NCI-H524 (cell line): Measurements from ENCODE around the gene PPP1R9B.

Source experiments
- DNase-seq, 2 experiments: peaks; one replicate each; lab custom pipeline; 2025; lab: John Stamatoyannopoulos, UW

Gene PPP1R9B

DNA sequence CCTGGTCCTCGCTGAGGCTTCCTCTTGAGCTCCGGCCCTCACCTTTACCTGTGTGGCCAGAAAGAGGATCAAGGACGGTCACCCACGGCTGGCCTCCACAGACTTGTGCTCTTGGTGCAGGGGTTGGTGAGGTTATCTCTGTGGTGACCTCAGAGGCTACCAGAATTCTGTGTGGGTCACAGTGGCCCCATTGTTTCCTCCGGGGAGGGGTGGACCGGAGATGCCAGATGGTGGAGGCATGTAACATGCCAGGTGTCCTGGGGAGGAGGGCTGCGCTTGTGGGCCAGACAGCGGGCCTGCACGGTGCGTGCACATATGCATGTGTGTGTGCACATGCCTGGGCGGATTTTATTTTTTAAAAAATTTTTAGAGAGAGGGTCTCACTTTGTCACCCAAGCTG, 21.7 kb upstream of the PPP1R9B start:
- DNase-seq, result peak in 1 of 2 experiments; percentile 44

- no peak for DNase-seq
Observed at GRCh38 chr17:50171371-50172071, 21.0 kb upstream of the PPP1R9B start.

GRCh38 chr17:50170662-50171370, 20.3 kb upstream of the PPP1R9B start:
- no peak for DNase-seq

- no peak for DNase-seq
Observed at GRCh38 chr17:50169881-50170459, 19.5 kb upstream of the PPP1R9B start.

- peak; percentile 34 to 75 for DNase-seq
Observed at GRCh38 chr17:50169121-50169764, 18.8 kb upstream of the PPP1R9B start.

DNA sequence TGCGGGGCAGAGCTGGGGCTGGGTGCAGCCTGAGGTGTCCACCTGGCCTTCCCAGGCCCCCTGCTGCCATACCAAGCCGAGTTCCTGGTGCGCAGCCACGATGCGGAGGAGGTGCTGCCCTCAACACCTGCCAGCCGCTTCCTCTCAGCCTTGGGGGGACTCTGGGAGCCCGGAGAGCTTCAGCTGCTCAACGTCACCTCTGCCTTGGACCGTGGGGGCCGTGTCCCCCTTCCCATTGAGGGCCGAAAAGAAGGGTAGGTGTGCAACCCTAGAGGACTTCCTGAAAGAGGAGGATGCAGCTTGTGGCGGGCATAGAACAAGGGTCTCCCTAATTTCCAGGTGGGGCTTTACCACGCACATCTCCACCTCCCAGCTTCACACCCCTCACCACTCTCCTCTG, 17.8 kb upstream of the PPP1R9B start:
- no peak for DNase-seq

DNA sequence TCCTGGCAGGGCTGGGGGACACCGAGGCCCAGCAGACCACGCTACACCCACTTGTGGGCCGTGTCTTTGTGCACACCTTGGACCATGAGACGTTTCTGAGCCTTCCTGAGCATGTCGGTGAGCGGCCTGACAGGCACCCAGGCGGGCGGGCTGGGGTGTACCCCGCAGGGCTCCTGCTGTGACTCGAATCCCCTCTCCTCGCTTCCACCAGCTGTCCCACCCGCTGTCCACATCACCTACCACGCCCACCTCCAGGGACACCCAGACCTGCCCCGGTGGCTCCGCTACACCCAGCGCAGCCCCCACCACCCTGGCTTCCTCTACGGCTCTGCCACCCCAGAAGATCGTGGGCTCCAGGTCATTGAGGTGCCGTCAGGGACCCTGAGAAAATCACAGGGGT, 16.9 kb upstream of the PPP1R9B start:
- no peak for DNase-seq

DNA sequence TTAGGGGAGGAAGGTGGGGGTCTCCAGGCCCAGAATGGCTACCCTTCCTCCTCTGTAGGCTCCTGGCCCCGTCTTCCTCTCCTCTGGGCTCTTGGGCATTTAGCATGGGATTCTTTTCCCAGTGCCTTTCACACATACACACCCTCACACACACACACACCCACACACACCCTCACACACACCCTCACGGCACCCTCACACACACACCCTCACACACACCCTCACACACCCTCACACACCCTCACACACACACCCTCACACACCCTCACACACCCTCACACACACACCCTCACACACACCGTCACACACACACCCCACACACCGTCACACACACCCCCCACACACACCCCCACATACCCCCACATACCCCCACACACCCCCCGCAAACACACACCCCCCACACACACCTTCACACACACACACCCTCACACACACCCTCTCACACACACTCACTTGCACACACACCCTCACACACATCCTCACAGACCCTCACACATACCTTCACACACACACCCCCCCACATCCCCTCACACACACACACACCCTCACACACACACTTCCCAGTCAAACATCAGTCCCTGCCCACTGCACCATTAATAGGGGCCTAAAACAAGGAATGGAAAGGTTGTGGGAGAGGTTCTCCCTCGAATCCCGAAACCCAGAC, 16.2 kb upstream of the PPP1R9B start:
- no peak for DNase-seq

DNA sequence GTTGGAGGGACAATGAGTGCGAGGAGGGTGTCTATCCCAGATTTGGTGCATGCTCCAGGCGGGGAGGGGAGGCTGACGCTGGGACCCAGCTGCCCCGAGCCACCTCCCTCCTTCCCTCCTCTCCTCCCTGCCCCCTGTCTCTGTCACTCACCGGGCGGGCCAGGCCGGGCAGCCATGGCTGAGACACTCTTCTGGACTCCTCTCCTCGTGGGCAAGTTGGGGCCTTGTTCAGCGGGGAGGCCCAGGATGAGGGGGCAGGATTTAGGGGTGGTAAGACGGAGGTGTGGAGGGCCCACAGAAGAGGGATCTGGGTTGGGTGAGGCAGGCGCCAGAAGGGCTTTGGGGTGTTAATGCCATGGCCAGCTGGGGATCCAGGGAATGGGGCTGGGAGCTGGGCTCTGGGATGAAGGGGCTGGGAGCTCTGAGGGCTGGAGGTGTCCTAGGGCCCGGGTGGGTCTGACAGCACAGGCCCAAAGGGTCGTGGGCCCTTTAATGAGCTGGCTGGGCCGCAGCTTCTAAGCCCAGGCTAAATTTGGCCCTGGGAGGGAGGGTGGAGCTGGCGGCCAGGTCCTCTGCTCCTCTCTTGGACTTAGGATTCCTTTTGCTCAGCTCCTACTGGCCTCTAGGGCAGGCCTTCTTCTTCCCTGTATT, 15.5 kb upstream of the PPP1R9B start, which contains the start of gene SGCA:
Gene SGCA (plus strand): TSS at position 139 of the 651 bp plus-strand sequence. CDS start 36 bp downstream, at position 175.
- DNase-seq, result no peak

GRCh38 chr17:50165466-50165865, 15.0 kb upstream of the PPP1R9B start:
- no peak for DNase-seq

GRCh38 chr17:50165066-50165465, 14.6 kb upstream of the PPP1R9B start:
- DNase-seq, result no peak

DNA sequence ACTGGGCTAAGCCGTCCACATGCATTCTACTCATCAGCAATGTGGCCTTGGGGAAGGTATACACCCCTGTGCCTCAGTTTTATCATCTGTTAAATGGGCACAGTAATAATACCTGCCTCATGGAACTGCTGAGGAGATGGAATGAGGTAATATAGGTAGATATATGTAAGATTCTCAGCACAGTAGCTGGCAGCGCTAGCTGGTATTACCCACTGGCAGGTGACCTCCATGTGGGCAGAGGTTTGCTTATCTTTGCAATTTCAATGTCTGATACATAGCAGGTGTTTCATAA, 14.2 kb upstream of the PPP1R9B start:
- DNase-seq, result no peak

- no peak for DNase-seq
Observed at GRCh38 chr17:50163843-50164696, 13.6 kb upstream of the PPP1R9B start.

- DNase-seq, result no peak
Observed at GRCh38 chr17:50162466-50163254, 12.2 kb upstream of the PPP1R9B start.

- no peak for DNase-seq
Observed at GRCh38 chr17:50161911-50162288, 11.4 kb upstream of the PPP1R9B start.

DNA sequence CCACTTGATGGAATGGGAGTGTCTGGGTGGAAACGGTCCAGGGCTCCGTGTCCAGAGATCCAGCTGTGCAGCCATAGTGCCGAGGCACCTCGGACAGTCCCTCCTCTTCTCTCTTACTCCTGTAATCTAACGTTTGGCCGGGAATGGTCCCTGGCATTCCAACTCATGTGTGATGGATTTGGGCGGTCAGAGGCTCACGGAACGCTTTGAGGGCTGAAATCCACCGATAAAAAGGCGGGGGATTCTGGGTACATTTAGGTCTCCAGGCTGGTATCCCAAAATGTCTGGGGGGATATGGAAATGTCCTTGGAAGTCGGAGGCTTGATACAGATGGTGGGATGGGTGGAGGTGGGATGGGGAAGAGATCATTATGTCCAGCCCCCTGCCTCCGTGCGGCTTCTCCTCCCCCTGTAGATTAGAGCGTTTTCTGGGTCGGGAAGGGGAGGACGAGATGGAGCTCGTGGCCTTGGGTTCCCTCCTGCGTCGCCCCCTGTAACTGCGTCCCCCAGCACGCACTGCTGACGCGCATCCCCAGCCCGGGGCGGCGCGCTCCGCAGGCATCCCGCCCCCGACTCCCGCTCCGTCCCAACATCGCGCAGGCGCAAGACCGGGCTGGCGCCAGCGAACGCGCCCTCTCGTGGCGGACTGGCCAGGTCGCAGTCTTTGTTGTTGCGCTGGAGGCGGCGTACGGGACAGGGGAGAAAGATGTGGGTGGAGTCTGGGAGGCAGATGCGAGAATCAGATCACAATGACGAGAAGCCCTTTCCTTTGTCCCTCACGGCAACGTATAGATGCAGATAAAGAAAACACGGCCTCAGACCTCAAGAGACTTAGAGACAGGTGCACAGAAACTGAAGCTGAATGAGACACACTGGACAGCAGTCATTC, 10.8 kb upstream of the PPP1R9B start:
- DNase-seq, result peak; percentile 91 to 96

- DNase-seq, result no peak
Observed at GRCh38 chr17:50157891-50158290, 7.4 kb upstream of the PPP1R9B start.

GRCh38 chr17:50155115-50155819, 4.8 kb upstream of the PPP1R9B start:
- no peak for DNase-seq
